H1 (cell line): ENCODE data around the gene ZNF92. TPM values are rescaled to one million over a fixed set of nuclear protein-coding genes. Genes with fewer than 3 reads are reported as not detected.

ENCODE experiments used
- CTCF ChIA-PET: fragments of 300-600 bp; sonication (Branson Sonifier 250); formaldehyde crosslinking; loops from one replicate; lab custom pipeline; 2021; ENCODE audit not compliant: partially characterized antibody; lab: Charles Lee
- POLR2A ChIA-PET: fragments of 300-600 bp; sonication (Branson Sonifier 250); formaldehyde crosslinking; loops from one replicate; lab custom pipeline; 2021; ENCODE audit warnings: inconsistent platforms; ENCODE audit not compliant: partially characterized antibody; lab: Charles Lee
- DNase-seq, 2 experiments: peaks; one replicate each; pipeline versions ENCODE4 v3.0.0 to v3.0.0-alpha.2; 2010 to 2022; ENCODE audit warnings: low spot score in 2 of 2, low read depth in 1 of 2, mixed read lengths in 1 of 2
- FAIRE-seq: peaks from 2 replicates; lab custom pipeline; 2011; peaks lifted over from hg19 to GRCh38; lab: Jason Lieb, UNC
- H2AFZ ChIP-seq: 2 replicates; pipeline ENCODE4 v1.8.1; 2012; ENCODE audit warnings: low read length, inconsistent platforms
- H2AK5ac ChIP-seq: 2 replicates; pipeline ENCODE4 v1.6.1; 2013; ENCODE audit warnings: low read depth, low read length
- H2BK120ac ChIP-seq: replicated peaks from 2 replicates; pipeline ENCODE3; 2013; ENCODE audit warnings: low read depth, low read length, inconsistent platforms
- H2BK12ac ChIP-seq: 2 replicates; pipeline ENCODE4 v1.6.1; 2013; ENCODE audit warnings: low read depth, low read length
- H2BK15ac ChIP-seq: 2 replicates; pipeline ENCODE4 v1.6.1; 2013; ENCODE audit warnings: low read length
- H2BK20ac ChIP-seq: 2 replicates; pipeline ENCODE4 v1.6.1; 2013; ENCODE audit warnings: low read length
- H2BK5ac ChIP-seq: 2 replicates; pipeline ENCODE4 v1.6.1; 2013; ENCODE audit warnings: low read depth, low read length
- H3K14ac ChIP-seq: 2 replicates; pipeline ENCODE4 v1.6.1; 2013; ENCODE audit warnings: inconsistent platforms; ENCODE audit not compliant: insufficient read length
- H3K18ac ChIP-seq: 2 replicates; pipeline ENCODE4 v1.6.1; 2013; ENCODE audit warnings: low read length; ENCODE audit errors: extremely low read depth
- H3K23ac ChIP-seq: 2 replicates; pipeline ENCODE4 v1.6.1; 2013; ENCODE audit warnings: inconsistent platforms; ENCODE audit not compliant: insufficient read length
- H3K23me2 ChIP-seq: 2 replicates; pipeline ENCODE4 v1.6.1; 2013; ENCODE audit warnings: low read depth, low read length
- H3K27ac ChIP-seq: 2 replicates; pipeline ENCODE4 v1.6.1; 2011; ENCODE audit warnings: low read depth, low read length, inconsistent platforms
- H3K27me3 ChIP-seq, 4 experiments: replicated peaks in 1 of 4; 1 replicate in 1 of 4; 2 replicates in 3 of 4; pipeline versions ENCODE4 v1.6.1 to v1.8.1; 2011 to 2013; ENCODE audit warnings: low read length in 3 of 4, mild to moderate bottlenecking in 3 of 4, inconsistent platforms in 2 of 4, mixed read lengths in 2 of 4, moderate library complexity in 1 of 4; ENCODE audit not compliant: control insufficient read depth in 3 of 4, insufficient read depth in 3 of 4; ENCODE audit errors: extremely low read depth in 1 of 4
- H3K36me3 ChIP-seq, 4 experiments: 2 replicates each; pipeline versions ENCODE4 v1.6.1 to v1.8.1; 2011 to 2013; ENCODE audit warnings: mild to moderate bottlenecking in 4 of 4, low read length in 3 of 4, moderate library complexity in 2 of 4, control low read depth in 1 of 4, inconsistent platforms in 1 of 4; ENCODE audit not compliant: insufficient read depth in 4 of 4, control insufficient read depth in 2 of 4
- H3K4ac ChIP-seq: replicated peaks from 2 replicates; pipeline ENCODE3; 2013; ENCODE audit warnings: low read length, low read depth, mixed read lengths, inconsistent platforms; ENCODE audit not compliant: insufficient read length
- H3K4me1 ChIP-seq, 4 experiments: replicated peaks in 1 of 4; 1 replicate in 1 of 4; 2 replicates in 3 of 4; pipeline versions ENCODE4 v1.6.1 to v1.8.1; 2011 to 2013; ENCODE audit warnings: low read length in 3 of 4, inconsistent platforms in 2 of 4, mixed read lengths in 1 of 4; ENCODE audit not compliant: insufficient read depth in 4 of 4, control insufficient read depth in 3 of 4
- H3K4me2 ChIP-seq, 2 experiments: 2 replicates each; pipeline versions ENCODE4 v1.6.1 to v1.8.1; 2011 to 2013; ENCODE audit warnings: low read depth in 2 of 2, low read length in 2 of 2, control low read depth in 1 of 2, inconsistent platforms in 1 of 2, mild to moderate bottlenecking in 1 of 2; ENCODE audit not compliant: insufficient read depth in 1 of 2
- H3K4me3 ChIP-seq, 4 experiments: fragments of 200-600, 300-600 bp in 1 of 4; sonication (generic), shearing (Covaris generic), sonication (Bioruptor Twin) in 1 of 4; 2 replicates each; pipeline versions ENCODE4 v1.5.1 to v1.8.1; 2011 to 2016; ENCODE audit warnings: low read length in 4 of 4, low read depth in 3 of 4, control low read depth in 2 of 4, inconsistent platforms in 2 of 4, mild to moderate bottlenecking in 2 of 4, mixed read lengths in 1 of 4, moderate library complexity in 1 of 4; ENCODE audit not compliant: insufficient read depth in 2 of 4; ENCODE audit errors: extremely low read depth in 1 of 4
- H3K56ac ChIP-seq: replicated peaks from 2 replicates; pipeline ENCODE3; 2013; ENCODE audit warnings: low read depth, mild to moderate bottlenecking, mixed read lengths, low read length, inconsistent platforms; ENCODE audit not compliant: insufficient read length
- H3K79me1 ChIP-seq: 2 replicates; pipeline ENCODE4 v1.6.1; 2013; ENCODE audit warnings: low read depth, low read length, control low read depth
- H3K79me2 ChIP-seq, 2 experiments: 2 replicates each; pipeline versions ENCODE4 v1.6.1 to v1.8.1; 2012 to 2013; ENCODE audit warnings: low read length in 2 of 2, mild to moderate bottlenecking in 2 of 2, inconsistent platforms in 1 of 2; ENCODE audit not compliant: insufficient read depth in 2 of 2, control insufficient read depth in 1 of 2
- H3K9ac ChIP-seq, 4 experiments: replicated peaks in 1 of 4; 1 replicate in 1 of 4; 2 replicates in 3 of 4; pipeline versions ENCODE4 v1.6.1 to v1.8.1; 2011 to 2013; ENCODE audit warnings: low read depth in 3 of 4, low read length in 3 of 4, control low read depth in 2 of 4, mild to moderate bottlenecking in 2 of 4, moderate library complexity in 2 of 4, inconsistent platforms in 1 of 4; ENCODE audit errors: extremely low read depth in 1 of 4
- H3K9me3 ChIP-seq, 2 experiments: 2 replicates each; pipeline versions ENCODE4 v1.6.1 to v1.8.1; 2012 to 2013; ENCODE audit warnings: mild to moderate bottlenecking in 2 of 2, moderate library complexity in 2 of 2, control low read depth in 1 of 2, inconsistent platforms in 1 of 2, low read depth in 1 of 2, low read length in 1 of 2, mixed read lengths in 1 of 2; ENCODE audit not compliant: insufficient read depth in 2 of 2
- H4K20me1 ChIP-seq, 2 experiments: replicated peaks in 1 of 2; 2 replicates each; pipeline versions ENCODE3 to v1.8.1; 2011 to 2013; ENCODE audit warnings: inconsistent platforms in 2 of 2, low read length in 2 of 2, mild to moderate bottlenecking in 1 of 2; ENCODE audit not compliant: insufficient read depth in 2 of 2, control insufficient read depth in 1 of 2
- H4K5ac ChIP-seq: 2 replicates; pipeline ENCODE4 v1.6.1; 2013; ENCODE audit warnings: low read length, low read depth, mixed read lengths, inconsistent platforms; ENCODE audit not compliant: insufficient read length
- H4K8ac ChIP-seq: 2 replicates; pipeline ENCODE4 v1.8.0; 2013; ENCODE audit warnings: mild to moderate bottlenecking, moderate library complexity, low read length, inconsistent platforms; ENCODE audit not compliant: insufficient read depth; ENCODE audit errors: extremely low read depth
- H4K91ac ChIP-seq: replicated peaks from 2 replicates; pipeline ENCODE3; 2013; ENCODE audit warnings: low read length, mixed read lengths, inconsistent platforms; ENCODE audit not compliant: insufficient read length
- BACH1 ChIP-seq: IDR thresholded peaks from 2 replicates; pipeline ENCODE4 v1.6.1; 2012; ENCODE audit warnings: low read length, improper control_type of control experiment
- BCL11A ChIP-seq, 2 experiments: IDR thresholded peaks; one replicate each; pipeline ENCODE4 v1.6.1; 2011; ENCODE audit warnings: low read depth in 2 of 2, low read length in 2 of 2, mild to moderate bottlenecking in 2 of 2
- EP300 ChIP-seq, 2 experiments: IDR thresholded peaks; 1 replicate in 1 of 2; 2 replicates in 1 of 2; pipeline ENCODE4 v1.6.1; 2011 to 2012; ENCODE audit warnings: low read depth in 2 of 2, low read length in 2 of 2, mild to moderate bottlenecking in 2 of 2, borderline replicate concordance in 1 of 2, inconsistent platforms in 1 of 2, moderate library complexity in 1 of 2
- HDAC2 ChIP-seq, 2 experiments: fragments of 300-600 bp in 1 of 2; sonication (generic) in 1 of 2; IDR thresholded peaks; 2 replicates each; pipeline ENCODE4 v1.6.1; 2011 to 2012; ENCODE audit warnings: low read depth in 2 of 2, low read length in 2 of 2, mild to moderate bottlenecking in 2 of 2, moderate library complexity in 2 of 2, borderline replicate concordance in 1 of 2, inconsistent platforms in 1 of 2
- RBBP5 ChIP-seq: IDR thresholded peaks from 2 replicates; pipeline ENCODE4 v1.7.1; 2012; ENCODE audit warnings: low read depth, mild to moderate bottlenecking, inconsistent platforms, low read length, moderate library complexity, borderline replicate concordance
- SIX5 ChIP-seq: IDR thresholded peaks from 2 replicates; pipeline ENCODE4 v1.6.1; 2011; ENCODE audit warnings: mild to moderate bottlenecking, low read depth, low read length
- SRF ChIP-seq: IDR thresholded peaks from 2 replicates; pipeline ENCODE4 v1.6.1; 2011; ENCODE audit warnings: mild to moderate bottlenecking, low read depth, low read length, moderate library complexity
- SUZ12 ChIP-seq: fragments of 200-600 bp; sonication (generic); IDR thresholded peaks from 2 replicates; pipeline ENCODE4 v1.6.1; 2012; ENCODE audit warnings: mild to moderate bottlenecking, inconsistent platforms, low read length, moderate library complexity, mixed read lengths
- ZNF274 ChIP-seq: IDR thresholded peaks from 2 replicates; pipeline ENCODE4 v1.7.0; 2012; ENCODE audit warnings: low read length, borderline replicate concordance; ENCODE audit errors: extremely low read depth
- WGBS, 2 experiments: shearing (Covaris generic) in 1 of 2; methylation state at CpG; one replicate each; pipeline versions ENCODE4 v1.1.6 to v1.1.7; 2013 to 2015; ENCODE audit warnings: low lambda C conversion rate in 2 of 2, mixed read lengths in 2 of 2, inconsistent platforms in 1 of 2, low coverage in 1 of 2, missing lambda C conversion rate in 1 of 2; ENCODE audit not compliant: insufficient replicate concordance in 2 of 2, insufficient coverage in 1 of 2, insufficient read length in 1 of 2; ENCODE audit errors: extremely low coverage in 1 of 2, missing lambda C conversion rate in 1 of 2; 5-methylcytosine and 5-hydroxymethylcytosine counted together
- polyA plus RNA-seq, 7 experiments: library from polyadenylated mRNA; depleted of rRNA in 3 of 7; stranded (reverse) in 5 of 7; unstranded in 2 of 7; fragments of >200 nt in 5 of 7; fragments of 200-250 nt in 2 of 7; gene quantifications; 1 replicate in 5 of 7; 2 replicates in 1 of 7; 4 replicates in 1 of 7; pipeline versions ENCODE4 v1.2.1 to v1.2.3, GENCODE V29; 2011 to 2013; ENCODE audit warnings: missing spikeins in 2 of 7, mixed read lengths in 2 of 7
- total RNA-seq: library from RNA; stranded (reverse); fragmentation: NEBNext Ultra II Directional; extraction: Animal tissue kit (Norgen Biotek cat#: 25700); gene quantifications from 2 replicates; pipeline ENCODE4 v1.2.1, GENCODE V29; 2021
- TF ChIP-seq, protein P1 (sequence below): IDR thresholded peaks from 2 replicates; pipeline ENCODE4 v1.6.1; 2011; ENCODE audit warnings: low read depth, mild to moderate bottlenecking, low read length; ENCODE audit not compliant: insufficient read depth
- TF ChIP-seq, protein P2 (sequence below): IDR thresholded peaks from 2 replicates; pipeline ENCODE4 v1.6.1; 2011; ENCODE audit warnings: low read length, improper control_type of control experiment

ZNF92 gene
- total and polyA plus RNA-seq, 2 of the 8 experiments (the other 6 are each of a cell fraction or from before 2014, with no cell fraction given) = 2.8 to 39.8 TPM

DNA sequence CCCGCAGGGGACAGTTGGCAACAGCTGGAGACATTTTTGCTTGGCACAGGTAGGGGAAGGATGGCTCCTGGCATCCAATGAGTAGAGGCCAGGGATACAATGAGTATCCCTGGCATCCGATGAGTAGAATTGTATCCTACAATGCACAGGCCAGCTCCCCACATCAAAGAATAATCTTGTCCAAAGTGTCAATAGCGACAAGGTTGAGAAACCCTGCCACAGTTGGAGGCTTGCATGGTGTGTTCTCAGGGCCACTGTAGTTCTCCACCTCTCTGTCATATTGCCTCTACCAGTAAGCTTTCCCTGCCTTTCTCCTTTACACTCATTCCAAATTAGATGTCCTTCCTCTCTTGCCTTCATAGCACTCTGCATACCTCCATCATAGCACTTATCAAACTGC lies 60.7 kb downstream of the ZNF92 start:
- no peak overlapping the region for H3K27ac ChIP-seq
- WGBS, 2 experiments = 71% methylated on average over 3 of the region's 3 CpGs; no CpG with 5 or more reads in 1 of the 2 experiments
- H4K5ac ChIP-seq = no peak overlapping the region
- no peaks in the 10 kb centered on the region for H3K27me3 ChIP-seq
- H3K18ac ChIP-seq = no peak overlapping the region
- H3K4me1 ChIP-seq = no peaks in the 10 kb centered on the region
- FAIRE-seq (no peak), DNase-seq (no peak)
- H2BK120ac ChIP-seq = no peak overlapping the region
- no peak overlapping the region for H2BK15ac ChIP-seq
- no peaks in the 10 kb centered on the region; a peak in 1 of 4 replicates for H3K79me2 ChIP-seq
- POLR2A ChIA-PET = interaction anchor here (0.6 kb wide), 1 partner anchor 38 kb away, joined by 3 read pairs; no protein-coding TSS in a partner anchor
- H3K14ac ChIP-seq = no peak overlapping the region
- CTCF ChIA-PET = interaction anchor here (1.0 kb wide), 1 partner anchor 43 kb away, joined by 4 read pairs; no protein-coding TSS in a partner anchor
- H2AFZ ChIP-seq = no peak overlapping the region
- no peak overlapping the region for H2BK12ac ChIP-seq
- H2AK5ac ChIP-seq = no peak overlapping the region
- H3K23ac ChIP-seq = no peak overlapping the region
- TF ChIP-seq, protein P1, sequence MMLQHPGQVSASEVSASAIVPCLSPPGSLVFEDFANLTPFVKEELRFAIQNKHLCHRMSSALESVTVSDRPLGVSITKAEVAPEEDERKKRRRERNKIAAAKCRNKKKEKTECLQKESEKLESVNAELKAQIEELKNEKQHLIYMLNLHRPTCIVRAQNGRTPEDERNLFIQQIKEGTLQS = no peak
- TF ChIP-seq BCL11A (IDR thresholded peaks at IDR 0.05; ENCODE audit: low read depth in 2 of 2, low read length in 2 of 2) (no peak), SRF (no peak), SIX5 (no peak), HDAC2 (IDR thresholded peaks at IDR 0.05; ENCODE audit: borderline replicate concordance in 1 of 2, low read depth in 2 of 2, low read length in 2 of 2) (no peak), ZNF274 (no peak), SUZ12 (no peak), BACH1 (no peak), RBBP5 (no peak), EP300 (IDR thresholded peaks at IDR 0.05; ENCODE audit: borderline replicate concordance in 1 of 2, low read depth in 2 of 2, low read length in 2 of 2) (no peak)
- TF ChIP-seq, protein P2, sequence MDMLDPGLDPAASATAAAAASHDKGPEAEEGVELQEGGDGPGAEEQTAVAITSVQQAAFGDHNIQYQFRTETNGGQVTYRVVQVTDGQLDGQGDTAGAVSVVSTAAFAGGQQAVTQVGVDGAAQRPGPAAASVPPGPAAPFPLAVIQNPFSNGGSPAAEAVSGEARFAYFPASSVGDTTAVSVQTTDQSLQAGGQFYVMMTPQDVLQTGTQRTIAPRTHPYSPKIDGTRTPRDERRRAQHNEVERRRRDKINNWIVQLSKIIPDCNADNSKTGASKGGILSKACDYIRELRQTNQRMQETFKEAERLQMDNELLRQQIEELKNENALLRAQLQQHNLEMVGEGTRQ = no peak
- H3K79me1 ChIP-seq = no peaks in the 10 kb centered on the region
- no peak overlapping the region for H3K4me3 ChIP-seq
- no peak overlapping the region for H3K4me2 ChIP-seq
- H3K9ac ChIP-seq = no peak overlapping the region
- no peak overlapping the region for H4K8ac ChIP-seq
- no peak overlapping the region for H3K4ac ChIP-seq
- no peaks in the 10 kb centered on the region for H4K20me1 ChIP-seq
- no peak overlapping the region for H2BK20ac ChIP-seq
- H2BK5ac ChIP-seq = no peak overlapping the region
- peaks cover 17 to 18% of the 10 kb centered on the region in 2 experiments for H3K9me3 ChIP-seq
- no peak overlapping the region for H3K56ac ChIP-seq
- no peaks in the 10 kb centered on the region for H3K23me2 ChIP-seq
- peaks cover 0 to 14% (median 0%) of the 10 kb centered on the region in 4 experiments; a peak in 3 of 8 replicates for H3K36me3 ChIP-seq
- no peak overlapping the region for H4K91ac ChIP-seq
